GM19025 (cell line): ENCODE data around the gene NAA25.
"Not testable (repeated sequence)": the region's sequence is repeated elsewhere in the genome, so short reads cannot be mapped to it uniquely, and the experiment has no call there.

Source experiments
- ATAC-seq: cut with Tn5 transposase; IDR thresholded peaks from one replicate; pipeline ENCODE4 v1.9.1; 2021; ENCODE audit warnings: mild to moderate bottlenecking, low read depth, moderate library complexity; ENCODE audit not compliant: unreplicated experiment

NAA25 gene

DNA sequence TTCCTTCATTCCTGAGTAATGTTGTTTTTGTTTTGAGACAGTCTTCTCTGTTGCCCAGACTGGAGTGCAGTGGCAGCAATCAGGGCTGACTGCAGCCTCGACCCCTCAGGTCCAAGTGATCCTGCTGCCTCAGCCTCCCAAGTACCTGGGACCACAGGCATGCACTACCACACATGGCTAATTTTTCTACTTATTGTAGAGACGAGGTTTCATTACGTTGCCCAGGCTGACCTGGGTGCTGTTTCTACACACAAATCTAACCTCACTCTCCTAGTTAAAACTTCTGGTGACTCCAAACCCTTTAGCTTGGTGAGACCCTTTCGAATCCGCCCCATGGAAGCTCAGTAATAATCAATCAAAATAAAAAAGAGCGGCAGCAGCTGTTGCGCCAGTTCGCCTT is 96.9 kb downstream of the NAA25 start:
- ATAC-seq = no peak

DNA sequence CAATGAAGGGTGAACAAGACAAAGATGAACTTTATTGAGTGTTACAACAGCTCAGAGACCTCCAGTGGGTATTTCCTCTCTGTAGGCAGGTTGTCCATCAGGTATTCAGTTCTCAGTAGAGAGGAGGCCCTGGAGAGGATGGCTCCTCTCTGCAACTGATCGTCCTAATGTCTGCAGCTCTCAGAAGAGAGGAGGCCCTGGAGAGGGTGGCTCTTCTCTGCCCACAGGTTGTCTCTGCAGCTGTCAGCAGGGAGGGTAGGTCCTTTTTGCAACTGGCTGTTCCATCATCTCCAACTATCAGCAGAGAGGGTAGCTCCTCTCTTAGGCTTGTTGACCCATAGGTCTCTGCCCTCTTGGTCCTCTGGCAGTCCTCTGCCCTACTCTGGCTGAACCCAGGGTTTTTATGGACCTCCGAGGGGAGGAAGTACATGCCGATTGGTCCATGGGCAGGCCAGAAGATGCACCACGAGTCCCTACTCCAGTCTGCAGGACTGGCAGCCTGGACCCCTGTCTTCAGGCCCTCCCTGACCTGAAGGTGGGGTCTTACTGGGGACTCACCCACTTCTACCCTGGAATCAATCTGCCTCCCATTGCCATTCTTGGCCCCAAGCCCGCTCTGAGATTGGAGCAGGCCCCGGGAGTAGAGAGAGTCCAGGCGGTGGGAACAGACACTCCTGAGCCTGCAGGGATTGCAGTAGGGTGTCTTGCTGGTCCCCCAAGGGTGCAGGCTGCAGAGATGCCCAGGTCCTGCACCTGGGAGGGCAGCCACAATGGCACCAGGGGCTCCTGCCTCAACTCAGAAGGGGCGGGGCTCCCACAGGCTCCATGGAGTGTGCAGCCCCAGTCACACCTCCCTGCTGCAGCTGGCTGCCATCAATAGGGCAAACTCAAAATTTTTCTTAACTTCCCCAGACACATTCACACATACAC is 97.9 kb downstream of the NAA25 start:
- ATAC-seq = no peak

DNA sequence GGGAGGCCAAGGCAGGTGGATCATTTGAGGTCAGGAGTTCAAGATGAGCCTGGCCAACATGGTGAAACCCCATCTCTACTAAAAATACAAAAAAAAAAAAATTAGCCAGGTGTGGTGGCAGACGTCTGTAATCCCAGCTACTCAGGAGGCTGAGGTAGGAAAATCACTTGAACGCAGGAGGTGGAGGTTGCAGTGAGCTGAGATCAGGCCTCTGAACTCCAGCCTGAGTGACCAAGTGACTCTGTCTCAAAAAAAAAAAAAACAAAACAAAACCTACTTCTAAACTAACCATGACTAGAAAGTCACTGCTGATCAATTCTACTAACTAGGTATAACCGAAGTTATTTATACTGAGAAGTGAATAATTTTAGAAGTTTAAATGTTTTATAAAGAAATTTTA is 99.0 kb downstream of the NAA25 start:
- not testable (repeated sequence) for ATAC-seq

- no peak for ATAC-seq
Measured at GRCh38 chr12:112008918-112009317, 99.7 kb downstream of the NAA25 start.

DNA sequence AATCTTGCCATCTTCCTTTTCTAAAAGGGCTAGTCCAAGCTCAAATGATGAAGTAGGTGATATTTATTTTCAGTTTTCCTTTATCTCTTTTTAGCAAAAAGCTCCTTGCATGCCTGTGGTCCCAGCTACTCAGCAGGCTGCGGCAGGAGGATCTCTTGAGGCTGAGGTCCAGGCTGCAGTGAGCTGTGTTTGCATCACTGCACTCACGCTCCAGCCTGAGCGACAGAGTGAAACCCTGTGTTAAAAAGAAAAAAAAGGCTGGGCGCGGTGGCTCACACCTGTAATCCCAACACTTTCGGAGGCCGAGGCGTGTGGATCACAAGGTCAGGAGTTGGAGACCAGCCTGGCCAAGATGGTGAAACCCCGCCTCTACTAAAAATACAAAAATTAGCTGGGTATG is 100.6 kb downstream of the NAA25 start:
- no peak for ATAC-seq

DNA sequence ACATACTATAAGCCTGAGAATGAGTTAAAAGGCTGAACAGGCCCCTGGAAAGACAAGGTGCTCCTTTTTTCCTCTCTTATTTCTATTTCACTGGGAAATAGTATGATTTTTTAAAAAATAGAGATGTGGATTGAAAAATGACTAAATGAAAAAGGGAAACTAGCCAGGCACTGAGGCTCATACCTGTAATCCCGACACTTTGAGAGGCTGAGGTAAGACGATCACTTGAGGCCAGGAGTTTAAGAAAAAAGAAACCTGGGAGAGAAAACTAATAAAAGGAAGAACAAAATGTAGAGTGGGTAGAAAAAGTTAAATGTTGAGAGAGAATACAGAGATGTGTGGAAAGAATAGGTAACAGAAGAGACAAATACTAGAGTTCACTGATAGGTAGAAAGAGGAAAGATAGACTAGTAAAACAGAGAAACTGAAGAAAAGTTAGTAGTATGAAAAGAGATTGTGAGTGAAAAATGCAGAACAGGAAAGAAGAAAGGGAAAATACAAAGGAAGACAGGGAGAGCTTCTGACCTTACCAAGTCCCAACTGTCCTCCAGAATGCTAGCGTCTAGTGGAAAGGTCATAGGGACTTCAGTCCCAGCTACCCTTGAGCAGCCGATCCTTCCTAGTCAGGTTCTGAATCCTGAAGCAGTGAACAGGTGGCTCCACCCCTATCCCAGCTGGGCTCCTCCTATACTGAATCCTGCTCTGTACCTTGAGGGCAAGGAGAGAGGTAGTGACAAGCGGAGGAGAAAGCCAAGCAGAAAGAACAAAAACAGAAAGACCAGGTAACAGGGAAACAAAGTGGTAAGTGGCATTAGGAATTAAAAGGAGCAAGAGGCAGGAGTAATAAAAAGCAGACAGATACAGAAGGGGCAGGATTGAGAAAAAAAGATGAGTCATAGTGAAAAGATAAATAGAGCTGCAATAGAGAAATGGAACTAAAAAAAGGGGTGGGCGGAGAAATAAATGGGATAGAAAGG is 102.9 kb downstream of the NAA25 start:
- no peak for ATAC-seq

DNA sequence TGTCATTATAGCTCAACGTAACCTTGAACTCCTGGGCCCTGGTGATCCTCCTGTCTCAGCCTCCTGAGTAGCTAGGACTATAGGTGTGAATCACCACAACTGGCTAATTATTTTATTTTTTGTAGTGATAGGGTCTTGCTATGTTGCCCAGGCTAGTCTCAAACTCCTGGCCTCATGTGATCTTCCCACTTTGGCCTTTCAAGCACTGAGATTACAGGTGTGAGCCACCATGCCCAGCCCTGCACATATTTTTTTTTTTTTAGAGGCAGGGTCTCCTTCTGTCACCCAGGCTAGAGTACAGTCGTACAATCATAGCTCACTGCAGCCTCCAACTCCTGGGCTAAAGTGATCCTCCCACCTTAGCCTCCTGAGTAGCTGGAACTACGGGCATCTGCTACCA is 104.5 kb downstream of the NAA25 start:
- no peak for ATAC-seq

GRCh38 chr12:112001576-112001975 is 107.0 kb downstream of the NAA25 start:
- no peak for ATAC-seq

GRCh38 chr12:112000820-112001219 is 107.8 kb downstream of the NAA25 start:
- ATAC-seq = no peak

DNA sequence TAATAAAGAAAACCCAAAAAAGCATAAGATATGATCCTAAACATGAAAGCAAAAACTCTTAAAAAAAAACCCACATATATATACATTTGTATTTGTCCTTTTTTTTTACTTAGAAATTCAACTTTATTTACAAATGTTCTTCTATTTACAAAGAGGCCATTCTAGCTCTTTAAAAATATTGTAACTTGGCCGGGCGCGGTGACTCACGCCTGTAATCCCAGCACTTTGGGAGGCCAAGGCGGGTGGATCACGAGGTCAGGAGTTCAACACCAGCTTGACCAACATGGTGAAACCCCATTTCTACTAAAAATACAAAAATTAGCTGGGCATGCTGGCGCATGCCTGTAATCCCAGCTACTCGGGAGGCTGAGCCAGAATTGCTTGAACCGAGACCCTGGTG is 109.5 kb downstream of the NAA25 start:
- ATAC-seq = not testable (repeated sequence)

- no peak for ATAC-seq
Measured at GRCh38 chr12:111998015-111998414, 110.6 kb downstream of the NAA25 start.

GRCh38 chr12:111997300-111997699 is 111.3 kb downstream of the NAA25 start:
- ATAC-seq = no peak

GRCh38 chr12:111995782-111996480 is 112.7 kb downstream of the NAA25 start:
- no peak for ATAC-seq

GRCh38 chr12:111994211-111995111 is 114.1 kb downstream of the NAA25 start:
- ATAC-seq = not testable (repeated sequence)

DNA sequence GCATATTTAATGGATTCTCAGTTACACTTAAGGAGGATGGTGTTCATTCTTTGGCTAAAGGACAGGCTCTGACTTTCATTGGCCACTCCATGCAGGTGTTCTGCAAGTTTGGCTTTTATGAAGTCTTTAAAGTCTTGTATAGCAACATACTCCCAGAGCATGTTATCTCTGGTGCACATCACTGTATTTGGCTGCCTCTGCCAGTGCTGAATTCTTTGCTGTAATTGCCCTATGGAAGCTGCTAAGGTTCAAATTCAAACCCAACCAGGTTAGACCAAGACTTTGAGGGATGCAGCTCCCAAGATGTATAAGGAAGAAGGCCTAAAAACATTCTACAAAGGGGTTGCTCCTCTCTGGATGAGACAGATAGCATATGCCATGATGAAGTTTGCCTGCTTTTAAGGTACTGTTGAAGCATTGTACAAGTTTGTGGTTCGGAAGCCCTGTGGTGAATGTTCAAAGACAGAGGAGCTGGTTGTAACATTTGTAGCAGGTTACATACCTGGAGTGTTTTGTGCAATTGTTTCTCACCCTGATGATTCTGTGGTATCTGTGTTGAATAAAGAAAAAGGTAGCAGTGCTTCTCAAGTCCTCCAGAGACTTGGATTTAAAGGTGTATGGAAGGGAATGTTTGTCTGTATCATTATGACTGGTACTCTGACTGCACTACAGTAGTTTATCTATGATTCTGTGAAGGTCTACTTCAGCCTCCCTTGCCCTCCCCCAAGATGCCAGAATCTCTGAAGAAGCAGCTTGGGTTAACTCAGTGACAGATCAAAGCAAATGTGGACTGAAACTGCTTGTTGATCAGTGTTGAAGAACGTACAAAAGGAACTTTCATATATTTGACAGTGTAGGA is 115.1 kb downstream of the NAA25 start:
- ATAC-seq = no peak

- ATAC-seq = no peak
Measured at GRCh38 chr12:111992464-111992863, 116.1 kb downstream of the NAA25 start.

DNA sequence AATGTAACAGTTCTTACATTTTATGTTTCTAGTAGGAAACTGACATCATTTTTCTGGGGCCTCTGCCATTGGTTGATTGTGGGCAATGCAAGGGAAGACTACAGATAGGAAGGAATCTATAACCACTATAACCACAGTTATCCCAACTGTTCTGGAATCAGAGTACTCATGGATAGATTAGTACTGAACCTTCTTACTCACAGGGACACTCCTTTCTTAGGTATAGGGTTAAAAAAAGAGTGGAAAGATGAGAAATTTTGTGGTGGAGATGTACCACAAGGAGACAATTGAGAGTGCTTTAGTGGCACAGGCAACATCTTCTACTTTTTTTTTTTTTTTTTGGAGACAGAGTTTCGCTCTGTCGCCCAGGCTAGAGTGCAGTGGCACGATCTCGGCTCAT is 116.6 kb downstream of the NAA25 start:
- ATAC-seq = no peak

GRCh38 chr12:111991535-111991934 is 117.0 kb downstream of the NAA25 start:
- ATAC-seq = no peak

- no peak for ATAC-seq
Measured at GRCh38 chr12:111984820-111985219, 123.8 kb downstream of the NAA25 start.
